ENCODE data around the gene ALG12. TPM values are rescaled to one million over a fixed set of nuclear protein-coding genes. Genes with fewer than 3 reads are reported as not detected.
A peak's percentile ranks its signal among the peaks of the same experiment; 100 is the strongest.

Gene ALG12
- total and polyA plus RNA-seq, 2 of the 13 experiments (the other 11 are each of a cell fraction or from before 2014, with no cell fraction given): 7.8 to 15.8 TPM

- TF ChIP-seq ZNF747 (CRISPR knock-in tag; IDR thresholded peaks at IDR 0.05; ENCODE audit: borderline replicate concordance) (no peak; the same call in 1 of the 2 replicates), NRL (CRISPR knock-in tag; IDR thresholded peaks at IDR 0.05; ENCODE audit: borderline replicate concordance) (peak; percentile 94), ZNF530 (CRISPR knock-in tag; IDR thresholded peaks at IDR 0.05; ENCODE audit: low read depth) (peak; percentile 87; the same call in 1 of the 2 replicates), ZNF17 (CRISPR knock-in tag; IDR thresholded peaks at IDR 0.05) (no peak), BORCS8-MEF2B (CRISPR knock-in tag; IDR thresholded peaks at IDR 0.05) (peak; percentile 50; the same call in 1 of the 2 replicates), ZNF768 (CRISPR knock-in tag; IDR thresholded peaks at IDR 0.05) (peak; percentile 56), NR1H2 (CRISPR knock-in tag; IDR thresholded peaks at IDR 0.05; ENCODE audit: borderline replicate concordance, low read depth) (no peak), MTERF4 (CRISPR knock-in tag; IDR thresholded peaks at IDR 0.05) (peak; percentile 94), ONECUT2 (CRISPR knock-in tag; IDR thresholded peaks at IDR 0.05) (no peak), GABPB1 (CRISPR knock-in tag; IDR thresholded peaks at IDR 0.05) (peak; percentile 79), ZNF264 (CRISPR knock-in tag; IDR thresholded peaks at IDR 0.05) (no peak), ZNF275 (CRISPR knock-in tag; IDR thresholded peaks at IDR 0.05; ENCODE audit: borderline replicate concordance) (no peak), KLF11 (CRISPR knock-in tag; IDR thresholded peaks at IDR 0.05) (no peak), TCF12 (IDR thresholded peaks at IDR 0.05) (no peak), TCF12 (CRISPR knock-in tag; IDR thresholded peaks at IDR 0.05) (no peak; the same call in 1 of the 2 replicates), ZSCAN20 (CRISPR knock-in tag; IDR thresholded peaks at IDR 0.05; ENCODE audit: borderline replicate concordance) (no peak; the same call in 1 of the 2 replicates), MYPOP (CRISPR knock-in tag; IDR thresholded peaks at IDR 0.05) (peak; percentile 83), KDM6A (CRISPR knock-in tag; IDR thresholded peaks at IDR 0.05; ENCODE audit: low read depth) (no peak)
Observed at GRCh38 chr22:49852898-49853894, 65.0 kb downstream of the ALG12 start, which contains the start of gene ZBED4 (continued).
